HL-60/S4 treated with retinoic acid at 250 ng/mL for 4 days and 3 days (cell line): ENCODE measurements around the gene BTBD19.
"Not testable (repeated sequence)": the region's sequence is repeated elsewhere in the genome, so short reads cannot be mapped to it uniquely, and the experiment has no call there.

Source experiments
- in situ Hi-C: fragments of 300-500 bp; cut with MboI; formaldehyde crosslinking; loops from 2 replicates; pipeline ENCODE4 v1.7.0; 2022; ENCODE audit warnings: low sequenced_read_pairs

BTBD19 gene, protein sequence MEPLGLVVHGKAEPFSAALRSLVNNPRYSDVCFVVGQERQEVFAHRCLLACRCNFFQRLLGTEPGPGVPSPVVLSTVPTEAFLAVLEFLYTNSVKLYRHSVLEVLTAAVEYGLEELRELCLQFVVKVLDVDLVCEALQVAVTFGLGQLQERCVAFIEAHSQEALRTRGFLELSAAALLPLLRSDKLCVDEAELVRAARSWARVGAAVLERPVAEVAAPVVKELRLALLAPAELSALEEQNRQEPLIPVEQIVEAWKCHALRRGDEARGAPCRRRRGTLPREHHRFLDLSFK

DNA sequence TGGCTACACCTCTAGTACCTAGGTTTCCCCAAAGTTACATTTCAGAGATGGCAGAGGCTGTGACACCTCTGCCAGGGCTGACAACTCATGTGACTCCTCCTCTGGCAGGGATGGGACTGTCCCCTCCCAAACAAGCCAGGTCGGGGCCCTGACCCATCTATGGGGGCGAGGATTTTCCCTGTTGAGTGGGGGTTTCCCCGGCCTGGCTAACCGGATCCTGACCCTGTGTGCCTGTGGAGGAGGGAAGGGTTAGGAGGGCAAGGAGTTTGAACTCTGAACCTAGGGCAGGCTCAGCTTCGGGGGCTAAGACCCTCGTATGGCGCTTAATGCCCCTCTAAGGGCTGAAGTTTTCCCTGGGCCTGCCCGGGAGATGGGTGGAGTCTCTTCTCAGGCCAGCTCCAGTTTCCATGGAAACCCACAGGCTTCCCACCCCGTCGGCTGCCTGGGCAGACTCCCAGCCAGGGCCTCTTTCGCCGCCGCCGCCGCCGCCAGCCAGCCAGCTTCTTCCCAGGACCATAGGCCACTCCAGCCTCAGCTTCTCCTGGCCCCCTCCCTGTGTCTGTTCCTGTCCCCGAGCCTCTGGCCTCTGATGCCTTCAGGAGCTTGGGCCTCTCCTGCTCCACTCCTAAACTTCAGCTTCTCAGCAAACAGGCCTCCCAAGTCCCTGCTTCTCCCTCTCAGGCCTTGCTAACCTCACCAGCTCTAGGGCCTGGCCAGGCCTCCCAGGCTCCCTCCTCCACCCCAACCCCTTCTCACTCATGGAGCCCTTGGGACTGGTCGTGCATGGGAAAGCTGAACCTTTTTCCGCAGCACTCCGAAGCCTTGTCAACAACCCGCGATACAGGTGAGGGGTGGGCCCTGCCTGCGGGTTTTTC is at the start of gene BTBD19:
BTBD19 (plus strand) TSS at position 461 of the 875 bp plus-strand sequence; CDS start at position 759, 298 bp downstream.
- in situ Hi-C loops: loop anchor here (25.0 kb wide), 1 partner anchor 204 kb away; the partner anchor contains the start of genes HECTD3 and UROD

- in situ Hi-C loops: no loop called here
These were observed 49.2 kb upstream of the BTBD19 start for GRCh38 chr1:44759077-44759476.

GRCh38 chr1:44760876-44761275 is 47.4 kb upstream of the BTBD19 start:
- in situ Hi-C loops: no loop called here

GRCh38 chr1:44766421-44766820 is 41.9 kb upstream of the BTBD19 start:
- in situ Hi-C loops: not testable (repeated sequence)

GRCh38 chr1:44775078-44775929 is 33.0 kb upstream of the BTBD19 start, which contains the start of gene RPS8:
Gene RPS8, plus strand, starts transcription at chr1:44775540. Its CDS starts 57 bp downstream, at chr1:44775597.
- in situ Hi-C loops: no loop called here

DNA sequence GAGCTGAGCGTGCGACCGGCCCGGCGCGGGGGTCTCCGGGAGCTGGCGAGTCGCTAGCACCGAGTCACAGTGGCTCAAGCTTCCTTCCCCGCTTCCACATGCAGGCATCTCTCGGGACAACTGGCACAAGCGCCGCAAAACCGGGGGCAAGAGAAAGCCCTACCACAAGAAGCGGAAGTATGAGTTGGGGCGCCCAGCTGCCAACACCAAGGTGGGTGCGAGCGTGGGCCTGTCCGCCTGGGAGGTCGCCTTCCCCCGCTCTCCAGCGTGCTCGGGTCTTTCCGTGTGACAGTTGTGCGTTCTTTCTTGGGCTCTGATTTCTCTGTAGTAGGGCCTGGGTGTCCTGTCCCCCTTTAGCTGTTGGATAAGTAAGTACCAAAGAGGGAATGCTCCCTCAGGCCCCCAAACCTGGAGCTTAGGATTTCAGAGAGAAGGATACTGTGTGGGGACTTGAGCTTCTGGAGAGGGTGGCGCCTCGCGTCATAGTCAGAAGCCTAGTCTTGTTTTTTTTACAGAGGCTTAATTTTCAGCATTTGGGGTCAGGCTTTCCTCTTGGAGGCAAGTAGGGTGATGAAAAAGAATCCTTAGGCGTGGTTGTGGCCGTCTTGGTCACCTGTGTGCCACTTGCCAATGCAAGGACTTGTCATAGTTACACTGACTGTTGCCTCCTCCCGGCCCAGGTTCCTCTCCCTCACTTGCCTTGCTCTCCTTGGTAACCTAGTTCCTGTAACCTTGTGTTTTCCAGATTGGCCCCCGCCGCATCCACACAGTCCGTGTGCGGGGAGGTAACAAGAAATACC is 32.2 kb upstream of the BTBD19 start:
- in situ Hi-C loops: no loop called here

DNA sequence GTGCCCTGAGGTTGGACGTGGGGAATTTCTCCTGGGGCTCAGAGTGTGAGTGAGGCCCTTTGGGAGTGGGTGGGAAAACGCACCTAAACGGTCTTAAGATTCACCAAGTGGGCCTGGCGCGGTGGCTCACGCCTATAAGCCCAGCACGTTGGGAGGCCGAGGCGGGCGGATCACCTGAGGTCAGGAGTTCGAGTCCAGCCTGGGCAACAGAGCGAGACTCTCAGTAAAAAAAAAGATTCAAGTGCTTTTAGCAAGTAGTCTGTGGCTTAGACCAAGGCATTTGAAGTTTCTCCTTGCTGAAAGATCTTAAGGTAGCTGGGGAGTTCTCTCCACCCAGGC is 31.6 kb upstream of the BTBD19 start:
- in situ Hi-C loops: no loop called here

- in situ Hi-C loops: no loop called here
These were observed 30.8 kb upstream of the BTBD19 start for GRCh38 chr1:44777547-44777946.

- in situ Hi-C loops: no loop called here
These were observed 30.2 kb upstream of the BTBD19 start for GRCh38 chr1:44777969-44778635.

DNA sequence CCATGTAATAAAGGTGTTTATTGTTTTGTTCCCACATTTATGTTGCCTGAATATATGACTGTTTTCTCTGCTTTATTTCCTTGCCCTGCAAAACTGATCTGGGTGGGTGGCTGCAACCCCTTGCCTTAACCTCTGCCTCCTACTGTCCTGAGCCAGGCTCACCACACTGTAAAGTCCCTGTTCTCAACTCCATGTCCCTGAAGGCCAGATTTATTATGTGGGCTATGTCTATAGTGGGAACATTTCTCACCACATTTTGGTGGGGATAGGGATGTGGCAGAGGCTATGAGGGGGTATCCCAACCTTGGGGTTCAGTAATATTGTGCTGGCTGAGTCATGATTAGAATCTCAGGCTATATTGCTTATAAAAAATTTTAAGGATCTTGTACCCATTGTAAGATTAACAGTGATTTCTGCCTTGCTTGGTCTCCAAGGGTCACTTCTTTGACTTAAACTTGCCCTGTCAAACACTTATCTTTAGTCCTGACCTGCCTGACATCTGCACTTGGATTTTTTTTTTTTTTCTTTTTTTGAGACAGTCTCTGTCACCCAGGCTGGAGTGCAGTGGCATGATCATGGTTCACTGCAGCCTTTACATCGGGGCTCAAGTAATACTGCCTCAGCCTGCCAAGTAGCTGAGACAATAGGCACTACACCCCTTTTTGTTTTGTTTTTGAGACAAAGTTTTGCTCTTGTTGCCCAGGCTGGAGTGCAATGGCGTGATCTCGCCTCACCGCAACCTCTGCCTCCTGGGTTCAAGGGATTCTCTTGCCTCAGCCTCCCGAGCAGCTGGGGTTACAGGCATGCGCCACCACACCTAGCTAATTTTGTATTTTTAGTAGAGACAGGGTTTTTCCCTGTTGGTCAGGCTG is 29.4 kb upstream of the BTBD19 start:
- in situ Hi-C loops: no loop called here

GRCh38 chr1:44780583-44781121 is 27.7 kb upstream of the BTBD19 start:
- in situ Hi-C loops: no loop called here

GRCh38 chr1:44783697-44784093 is 24.6 kb upstream of the BTBD19 start:
- in situ Hi-C loops: no loop called here

DNA sequence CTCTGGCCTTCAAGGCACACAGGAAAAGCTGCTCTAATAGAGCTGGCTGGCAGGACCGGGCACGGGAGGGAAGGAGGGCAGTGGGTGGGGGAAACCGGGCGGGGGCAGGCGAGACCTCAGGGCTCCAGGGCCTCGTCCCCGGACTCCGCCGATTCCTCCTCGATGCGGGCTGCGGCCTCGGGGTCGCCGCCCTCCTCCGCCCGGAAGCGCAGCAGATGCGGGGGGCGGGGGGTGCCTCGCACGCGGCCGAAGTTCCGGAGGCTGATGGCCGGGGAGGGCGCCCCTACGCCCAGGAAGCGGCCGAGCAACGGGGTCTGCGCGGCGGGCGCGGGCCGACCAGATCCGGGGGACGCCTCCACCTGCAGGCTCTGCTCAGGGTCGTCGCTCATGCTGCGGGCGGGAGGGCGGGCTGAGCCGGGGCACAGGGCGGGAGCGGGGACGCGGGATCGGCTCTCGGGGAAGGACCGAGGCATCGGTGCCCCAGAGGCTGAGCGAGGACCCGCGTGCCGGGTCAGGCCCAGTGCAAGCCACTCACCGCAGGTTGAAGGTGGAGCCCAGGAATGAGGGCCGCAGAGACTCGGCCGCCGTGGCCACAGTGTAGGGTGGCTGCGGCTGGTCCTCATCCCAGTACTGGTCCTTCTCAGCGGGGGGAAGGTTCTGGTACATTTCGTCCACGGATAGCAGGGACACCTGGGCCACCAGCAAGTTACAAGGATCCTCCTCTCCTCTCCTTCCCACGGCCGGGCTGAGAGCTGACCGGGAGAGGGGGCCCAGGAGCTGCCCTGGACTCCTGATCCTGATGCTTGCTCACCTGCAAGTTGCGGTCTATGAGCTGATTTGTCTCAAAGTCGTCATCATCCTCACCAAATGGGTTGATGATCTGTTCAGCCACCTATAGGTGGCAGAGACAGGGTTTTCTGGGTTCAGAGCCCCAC is 24.0 kb upstream of the BTBD19 start:
- in situ Hi-C loops: no loop called here

DNA sequence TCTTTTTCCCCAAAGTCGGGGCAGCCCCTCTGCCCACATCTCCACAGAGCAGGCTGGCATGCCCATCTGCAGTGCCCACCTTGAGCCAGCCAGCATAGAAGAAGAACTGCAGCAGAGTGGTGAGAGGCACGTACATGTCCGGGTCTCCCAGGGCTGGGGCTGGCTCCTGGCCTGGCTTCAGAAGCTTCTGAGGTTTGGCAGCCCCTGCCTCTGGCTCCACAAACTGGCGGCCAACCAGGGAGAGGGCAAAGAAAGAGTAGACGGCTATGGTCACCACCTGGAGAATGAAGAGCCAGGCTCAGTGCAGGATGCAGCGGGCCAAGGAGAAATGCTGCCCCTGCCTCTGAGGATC is 23.3 kb upstream of the BTBD19 start:
- in situ Hi-C loops: no loop called here

- in situ Hi-C loops: no loop called here
These were observed 22.7 kb upstream of the BTBD19 start for GRCh38 chr1:44785501-44786137.

DNA sequence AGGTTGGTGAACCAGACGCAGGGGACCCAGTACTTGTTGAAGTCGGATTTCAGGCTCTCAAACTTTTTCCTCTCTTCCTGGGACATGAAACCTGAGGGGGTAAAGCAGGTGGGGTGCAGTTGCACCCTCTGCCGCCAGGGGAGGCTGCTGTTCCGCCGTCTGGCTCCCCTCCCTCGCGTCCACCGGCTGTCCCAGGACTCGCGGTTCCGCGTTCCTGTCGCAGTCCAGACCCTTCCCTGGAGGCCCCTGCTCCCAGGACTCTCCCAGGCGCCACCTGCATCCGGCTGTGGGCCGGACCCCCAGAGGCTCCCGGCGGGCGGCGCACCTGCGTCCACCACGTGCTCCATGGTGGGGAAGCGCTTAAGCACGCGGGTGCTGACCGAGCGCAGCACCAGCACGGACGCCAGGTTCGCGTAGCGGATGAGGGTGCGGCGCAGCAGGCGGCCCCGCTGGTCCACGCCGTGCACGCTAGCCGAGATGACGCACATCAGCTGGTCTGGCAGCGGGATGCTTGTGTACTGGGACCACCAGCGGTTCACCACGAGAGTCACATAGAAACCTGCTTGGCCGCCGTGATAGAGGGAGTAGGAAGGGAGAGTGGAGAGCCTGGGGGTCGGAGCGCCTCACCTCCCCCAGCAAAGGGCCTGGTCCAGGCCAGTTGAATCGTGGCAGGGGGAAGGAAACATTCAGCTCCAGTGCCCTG is 22.0 kb upstream of the BTBD19 start:
- in situ Hi-C loops: no loop called here
